Transverse colon (tissue), 4 donors: ENCODE results near the gene JDP2.

Experiments
- EP300 ChIP-seq: sonication (generic); formaldehyde crosslinking; IDR thresholded peaks from one replicate; pipeline ENCODE4 v1.6.1; 2017; ENCODE audit warnings: antibody characterized with exemption, low read depth
- POLR2A ChIP-seq: fragments of 450-650 bp; IDR thresholded peaks from one replicate; pipeline ENCODE4 v1.6.1; 2016; ENCODE audit warnings: antibody characterized with exemption, mild to moderate bottlenecking, moderate library complexity
- POLR2AphosphoS5 ChIP-seq, 3 donors: sonication (generic); formaldehyde crosslinking; IDR thresholded peaks; one replicate each; pipeline ENCODE4 v1.6.1; 2016; ENCODE audit warnings: antibody characterized with exemption in 3 of 3
- TF ChIP-seq, protein P1 (sequence below), 5 experiments: fragments of 200-600 bp in 3 of 5; fragments of 450-650 bp in 2 of 5; sonication (generic) in 3 of 5; IDR thresholded peaks; 1 replicate in 2 of 5; 2 replicates in 3 of 5; pipeline ENCODE4 v1.5.1; 2016 to 2017; ENCODE audit warnings: antibody characterized with exemption in 5 of 5, inconsistent platforms in 3 of 5, mild to moderate bottlenecking in 2 of 5, moderate library complexity in 1 of 5

GRCh38 chr14:75522224-75522982 lies 94.6 kb downstream of the JDP2 start, which contains the start of gene BATF:
- TF ChIP-seq POLR2AphosphoS5 (IDR thresholded peaks at IDR 0.05) (peak; percentile 34 to 51 (median 47)), EP300 (no peak), POLR2A (peak; percentile 54)
- TF ChIP-seq, protein P1, sequence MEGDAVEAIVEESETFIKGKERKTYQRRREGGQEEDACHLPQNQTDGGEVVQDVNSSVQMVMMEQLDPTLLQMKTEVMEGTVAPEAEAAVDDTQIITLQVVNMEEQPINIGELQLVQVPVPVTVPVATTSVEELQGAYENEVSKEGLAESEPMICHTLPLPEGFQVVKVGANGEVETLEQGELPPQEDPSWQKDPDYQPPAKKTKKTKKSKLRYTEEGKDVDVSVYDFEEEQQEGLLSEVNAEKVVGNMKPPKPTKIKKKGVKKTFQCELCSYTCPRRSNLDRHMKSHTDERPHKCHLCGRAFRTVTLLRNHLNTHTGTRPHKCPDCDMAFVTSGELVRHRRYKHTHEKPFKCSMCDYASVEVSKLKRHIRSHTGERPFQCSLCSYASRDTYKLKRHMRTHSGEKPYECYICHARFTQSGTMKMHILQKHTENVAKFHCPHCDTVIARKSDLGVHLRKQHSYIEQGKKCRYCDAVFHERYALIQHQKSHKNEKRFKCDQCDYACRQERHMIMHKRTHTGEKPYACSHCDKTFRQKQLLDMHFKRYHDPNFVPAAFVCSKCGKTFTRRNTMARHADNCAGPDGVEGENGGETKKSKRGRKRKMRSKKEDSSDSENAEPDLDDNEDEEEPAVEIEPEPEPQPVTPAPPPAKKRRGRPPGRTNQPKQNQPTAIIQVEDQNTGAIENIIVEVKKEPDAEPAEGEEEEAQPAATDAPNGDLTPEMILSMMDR (IDR thresholded peaks at IDR 0.05) = no peak
